Mesenchymal stem cell (in vitro differentiated cells and primary cell): Measurements from ENCODE around the gene MRPL1.

Experiments used
- DNase-seq: peaks from one replicate; pipeline ENCODE4 v3.0.0-alpha.2; 2013
- H2AFZ ChIP-seq: one replicate; pipeline ENCODE4 v1.6.1; 2013; ENCODE audit warnings: low read depth, mild to moderate bottlenecking, control low read depth, inconsistent platforms, low read length, moderate library complexity
- H2AK5ac ChIP-seq: 2 replicates; pipeline ENCODE4 v1.6.1; 2013; ENCODE audit warnings: low read length, moderate library complexity, mild to moderate bottlenecking, inconsistent platforms; ENCODE audit not compliant: severe bottlenecking
- H2BK120ac ChIP-seq: one replicate; pipeline ENCODE4 v1.6.1; 2013; ENCODE audit warnings: low read depth, mild to moderate bottlenecking, inconsistent platforms, low read length, moderate library complexity
- H2BK12ac ChIP-seq, 2 experiments: one replicate each; pipeline ENCODE4 v1.6.1; 2013; ENCODE audit warnings: inconsistent platforms in 2 of 2, low read length in 2 of 2, mild to moderate bottlenecking in 2 of 2, moderate library complexity in 2 of 2, control low read depth in 1 of 2
- H2BK15ac ChIP-seq: one replicate; pipeline ENCODE4 v1.6.1; 2013; ENCODE audit warnings: mild to moderate bottlenecking, low read depth, inconsistent platforms; ENCODE audit not compliant: poor library complexity, severe bottlenecking
- H2BK5ac ChIP-seq: 2 replicates; pipeline ENCODE4 v1.6.1; 2013; ENCODE audit warnings: low read depth, mild to moderate bottlenecking, low read length, control low read depth, inconsistent platforms; ENCODE audit not compliant: poor library complexity, severe bottlenecking
- H3K14ac ChIP-seq, 2 experiments: one replicate each; pipeline ENCODE4 v1.6.1; 2013; ENCODE audit warnings: inconsistent platforms in 2 of 2, low read length in 2 of 2, control low read depth in 1 of 2, mild to moderate bottlenecking in 1 of 2, moderate library complexity in 1 of 2
- H3K18ac ChIP-seq, 2 experiments: one replicate each; pipeline ENCODE4 v1.6.1; 2013; ENCODE audit warnings: inconsistent platforms in 2 of 2, low read length in 2 of 2, control low read depth in 1 of 2, low read depth in 1 of 2, mild to moderate bottlenecking in 1 of 2
- H3K23ac ChIP-seq, 2 experiments: one replicate each; pipeline ENCODE4 v1.6.1; 2013; ENCODE audit warnings: inconsistent platforms in 2 of 2, low read length in 2 of 2, mild to moderate bottlenecking in 2 of 2, moderate library complexity in 2 of 2, control low read depth in 1 of 2
- H3K27ac ChIP-seq: 2 replicates; pipeline ENCODE4 v1.5.1; 2013; ENCODE audit warnings: mild to moderate bottlenecking, moderate library complexity, low read length, control low read depth, inconsistent platforms; ENCODE audit not compliant: poor library complexity, severe bottlenecking
- H3K27me3 ChIP-seq, 2 experiments: 2 replicates each; pipeline versions ENCODE4 v1.6.1 to v1.7.0; 2013; ENCODE audit warnings: low read length in 2 of 2, mild to moderate bottlenecking in 2 of 2, moderate library complexity in 2 of 2, control low read depth in 1 of 2, inconsistent platforms in 1 of 2; ENCODE audit not compliant: control insufficient read depth in 1 of 2, insufficient read depth in 1 of 2
- H3K36me3 ChIP-seq, 2 experiments: 2 replicates each; pipeline versions ENCODE4 v1.6.1 to v1.7.0; 2013; ENCODE audit warnings: low read length in 2 of 2, control low read depth in 1 of 2, inconsistent platforms in 1 of 2, low read depth in 1 of 2, mild to moderate bottlenecking in 1 of 2; ENCODE audit not compliant: insufficient read depth in 2 of 2, control insufficient read depth in 1 of 2
- H3K4ac ChIP-seq, 2 experiments: one replicate each; pipeline ENCODE4 v1.6.1; 2013; ENCODE audit warnings: inconsistent platforms in 2 of 2, low read length in 2 of 2, mild to moderate bottlenecking in 2 of 2, moderate library complexity in 2 of 2, control low read depth in 1 of 2, low read depth in 1 of 2
- H3K4me1 ChIP-seq: 2 replicates; pipeline ENCODE4 v1.6.1; 2013; ENCODE audit warnings: low read depth, low read length, control low read depth; ENCODE audit not compliant: control insufficient read depth, insufficient read depth
- H3K4me2 ChIP-seq: 2 replicates; pipeline ENCODE4 v1.6.1; 2013; ENCODE audit warnings: low read length, mild to moderate bottlenecking, inconsistent platforms; ENCODE audit not compliant: poor library complexity, severe bottlenecking
- H3K4me3 ChIP-seq, 2 experiments: 2 replicates each; pipeline versions ENCODE4 v1.5.1 to v1.7.0; 2013; ENCODE audit warnings: low read length in 2 of 2, mild to moderate bottlenecking in 2 of 2, control low read depth in 1 of 2, low read depth in 1 of 2; ENCODE audit not compliant: insufficient read depth in 1 of 2
- H3K79me1 ChIP-seq: replicated peaks from 2 replicates; pipeline ENCODE4 v1.6.1; 2013; ENCODE audit warnings: mild to moderate bottlenecking, control low read depth, low read length, inconsistent platforms; ENCODE audit not compliant: poor library complexity, severe bottlenecking
- H3K9ac ChIP-seq: 2 replicates; pipeline ENCODE4 v1.7.0; 2013; ENCODE audit warnings: mild to moderate bottlenecking, low read length, moderate library complexity
- H3K9me3 ChIP-seq: 2 replicates; pipeline ENCODE4 v1.7.0; 2013; ENCODE audit warnings: mild to moderate bottlenecking, low read length; ENCODE audit not compliant: control insufficient read depth
- H4K8ac ChIP-seq: one replicate; pipeline ENCODE4 v1.6.1; 2013; ENCODE audit warnings: inconsistent platforms, mild to moderate bottlenecking, low read length, moderate library complexity
- H4K91ac ChIP-seq: one replicate; pipeline ENCODE4 v1.6.1; 2013; ENCODE audit warnings: mild to moderate bottlenecking, low read length, inconsistent platforms
- WGBS: methylation state at CpG from one replicate; pipeline ENCODE4 v1.1.7; 2013; ENCODE audit warnings: mixed read lengths; 5-methylcytosine and 5-hydroxymethylcytosine counted together

MRPL1 gene

GRCh38 chr4:77913348-77913747, 50.7 kb downstream of the MRPL1 start:
- Histone ChIP-seq H2AFZ (no peak overlapping the region), H3K79me1 (peaks cover 10% of the 10 kb centered on the region), H3K4me1 (no peaks in the 10 kb centered on the region), H3K14ac (no peak overlapping the region), H2BK120ac (no peak overlapping the region), H2BK5ac (no peak overlapping the region), H3K4me2 (no peak overlapping the region), H3K23ac (no peak overlapping the region), H3K9ac (no peak overlapping the region), H3K9me3 (peaks cover 12% of the 10 kb centered on the region), H4K8ac (no peak overlapping the region), H3K4ac (no peak overlapping the region), H3K27ac (no peak overlapping the region), H3K27me3 (no peaks in the 10 kb centered on the region), H2BK15ac (no peak overlapping the region), H3K36me3 (peaks cover 0 to 36% of the 10 kb centered on the region in 2 experiments), H3K18ac (no peak overlapping the region), H2AK5ac (no peak overlapping the region), H4K91ac (no peak overlapping the region), H3K4me3 (no peak overlapping the region), H2BK12ac (no peak overlapping the region)
- no peak for DNase-seq
- 100% methylated on average over 2 of the region's 3 CpGs for WGBS

GRCh38 chr4:77917075-77917474, 54.4 kb downstream of the MRPL1 start:
- no peak overlapping the region for H2AFZ ChIP-seq

GRCh38 chr4:77917601-77918000, 55.0 kb downstream of the MRPL1 start:
- H3K4ac ChIP-seq, result no peak overlapping the region
- no peak overlapping the region for H3K4me2 ChIP-seq
- no peak overlapping the region for H4K91ac ChIP-seq
- peaks cover 6% of the 10 kb centered on the region for H3K79me1 ChIP-seq
- no peak overlapping the region for H3K18ac ChIP-seq
- H3K4me1 ChIP-seq, result no peaks in the 10 kb centered on the region
- no peak overlapping the region for H2AFZ ChIP-seq
- DNase-seq, result no peak
- H2BK12ac ChIP-seq, result no peak overlapping the region
- no peak overlapping the region for H2BK15ac ChIP-seq
- no peak overlapping the region for H2BK120ac ChIP-seq
- H4K8ac ChIP-seq, result no peak overlapping the region
- H3K23ac ChIP-seq, result no peak overlapping the region
- H3K27ac ChIP-seq, result no peak overlapping the region
- H3K27me3 ChIP-seq, result no peaks in the 10 kb centered on the region
- no peak overlapping the region for H2AK5ac ChIP-seq
- peaks cover 0 to 3% of the 10 kb centered on the region in 2 experiments for H3K36me3 ChIP-seq
- no peak overlapping the region for H2BK5ac ChIP-seq
- H3K14ac ChIP-seq, result no peak overlapping the region
- 96% methylated on average over 4 of the region's 5 CpGs for WGBS
- no peak overlapping the region for H3K4me3 ChIP-seq
- no peak overlapping the region for H3K9ac ChIP-seq
- H3K9me3 ChIP-seq, result no peaks in the 10 kb centered on the region

More at GRCh38 chr4:77917075-77917474, 54.4 kb downstream of the MRPL1 start:
- Histone ChIP-seq H3K4me3 (no peak overlapping the region), H3K27ac (no peak overlapping the region), H3K36me3 (peaks cover 0 to 5% of the 10 kb centered on the region in 2 experiments), H2BK120ac (no peak overlapping the region), H3K9me3 (peaks cover under 1% of the 10 kb centered on the region), H3K79me1 (peaks cover 6% of the 10 kb centered on the region), H2BK5ac (no peak overlapping the region), H3K4me1 (no peaks in the 10 kb centered on the region), H2BK15ac (no peak overlapping the region), H3K14ac (no peak overlapping the region), H3K23ac (no peak overlapping the region), H3K4ac (no peak overlapping the region), H3K4me2 (no peak overlapping the region), H3K18ac (no peak overlapping the region), H3K9ac (no peak overlapping the region), H4K8ac (no peak overlapping the region), H4K91ac (no peak overlapping the region), H2AK5ac (no peak overlapping the region), H3K27me3 (no peaks in the 10 kb centered on the region), H2BK12ac (no peak overlapping the region)
- no CpG with 5 or more reads among the region's 2 CpGs for WGBS
- DNase-seq, result no peak

GRCh38 chr4:77920371-77920770, 57.7 kb downstream of the MRPL1 start:
- no peak overlapping the region for H3K4me3 ChIP-seq
- peaks cover 8% of the 10 kb centered on the region for H3K9me3 ChIP-seq
- H2BK5ac ChIP-seq, result no peak overlapping the region
- peaks cover 8% of the 10 kb centered on the region for H3K79me1 ChIP-seq
- H3K4me1 ChIP-seq, result no peaks in the 10 kb centered on the region
- H2BK12ac ChIP-seq, result no peak overlapping the region
- H2BK120ac ChIP-seq, result no peak overlapping the region
- DNase-seq, result no peak
- no peak overlapping the region for H4K91ac ChIP-seq
- no peak overlapping the region for H3K18ac ChIP-seq
- no peak overlapping the region for H2BK15ac ChIP-seq
- H3K14ac ChIP-seq, result no peak overlapping the region
- no peak overlapping the region for H2AFZ ChIP-seq
- H3K27ac ChIP-seq, result peak overlapping the region; percentile 26
- H4K8ac ChIP-seq, result no peak overlapping the region
- no peak overlapping the region for H2AK5ac ChIP-seq
- WGBS, result 71% methylated on average over 2 of the region's 3 CpGs
- H3K23ac ChIP-seq, result no peak overlapping the region
- no peak overlapping the region for H3K4ac ChIP-seq
- H3K36me3 ChIP-seq, result peaks cover 0 to 3% of the 10 kb centered on the region in 2 experiments
- no peak overlapping the region for H3K4me2 ChIP-seq
- H3K9ac ChIP-seq, result no peak overlapping the region
- H3K27me3 ChIP-seq, result no peaks in the 10 kb centered on the region
